CD4-positive, alpha-beta T cell treated with Interleukin-17A for 4 hours (primary cell): ENCODE data around the gene SMARCAD1.
"Not testable (repeated sequence)": the region's sequence is repeated elsewhere in the genome, so short reads cannot be mapped to it uniquely, and the experiment has no call there.

Experiments
- DNase-seq: peaks from one replicate; pipeline ENCODE4 v3.0.0-alpha.2; 2020; ENCODE audit warnings: mixed read lengths

The SMARCAD1 gene

DNA sequence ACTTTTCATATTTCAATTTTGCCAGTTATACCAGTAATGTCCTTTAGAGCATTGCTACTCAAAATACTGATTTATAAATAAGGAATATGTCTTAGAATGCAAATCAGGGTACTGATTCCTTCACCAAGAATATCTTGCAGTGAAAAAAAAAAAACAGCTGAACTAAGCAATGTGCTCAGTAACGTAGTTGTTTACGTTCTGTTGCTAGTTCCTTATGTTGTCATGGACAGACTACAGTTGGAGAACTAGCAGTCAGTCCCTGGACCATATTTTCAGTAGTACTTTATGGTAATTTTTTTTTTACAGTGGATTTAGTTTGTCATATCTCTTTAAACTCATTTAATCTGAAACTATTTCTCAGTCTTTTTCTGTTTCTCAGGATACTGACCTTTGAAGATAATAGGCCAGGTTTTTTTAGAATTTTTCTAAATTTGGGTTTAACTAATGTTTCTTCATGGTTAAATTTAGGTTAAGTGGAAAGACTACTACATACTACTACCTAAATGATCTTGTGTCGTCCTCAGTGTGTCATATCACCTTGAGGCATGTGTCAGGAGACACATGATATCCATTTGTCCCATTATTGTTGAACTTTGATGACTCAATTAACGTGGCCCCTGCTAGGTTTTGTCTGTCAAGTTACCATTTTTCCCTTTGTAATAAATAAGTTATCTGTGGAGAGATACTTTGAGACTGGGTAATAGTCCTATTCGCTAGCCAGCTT is 21.0 kb downstream of the SMARCAD1 start:
- DNase-seq: no peak

DNA sequence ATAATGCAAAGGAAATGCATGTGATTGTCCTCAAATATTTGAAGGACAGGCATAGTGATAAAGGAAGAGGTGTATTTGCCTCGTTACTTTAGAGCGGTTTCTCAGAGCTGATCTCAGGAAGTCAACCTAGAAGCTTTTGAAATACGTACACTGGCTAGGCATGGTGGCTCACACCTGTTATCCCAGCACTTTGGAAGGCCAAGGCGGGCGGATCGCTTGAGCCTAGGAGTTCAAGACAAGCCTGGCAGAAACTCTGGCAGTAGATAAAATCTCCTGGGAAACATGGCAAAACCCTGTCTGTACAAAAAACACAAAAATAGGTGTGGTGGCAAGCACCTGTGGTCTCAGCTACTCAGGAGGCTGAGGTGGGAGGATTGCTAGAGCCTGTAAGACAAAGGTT is 24.9 kb downstream of the SMARCAD1 start:
- no peak for DNase-seq

DNA sequence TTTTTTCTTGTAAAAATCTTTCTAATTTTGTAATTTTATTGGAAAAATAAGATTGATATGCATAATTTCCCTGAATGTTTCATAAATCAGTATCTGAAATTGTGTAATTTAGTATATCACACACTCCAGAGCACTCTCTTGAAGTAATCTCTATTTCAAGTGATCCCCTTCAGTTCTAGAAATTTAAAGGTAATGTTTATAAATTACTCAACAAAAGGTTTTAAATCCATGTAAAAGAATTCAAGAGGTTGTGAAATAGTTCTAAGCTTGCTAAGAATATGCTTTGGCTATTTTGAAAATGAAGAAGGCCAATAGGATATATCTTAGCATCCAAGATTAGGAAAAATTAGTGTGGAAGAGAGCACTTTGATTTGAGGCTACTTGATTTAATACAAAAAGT is 28.2 kb downstream of the SMARCAD1 start:
- no peak for DNase-seq

DNA sequence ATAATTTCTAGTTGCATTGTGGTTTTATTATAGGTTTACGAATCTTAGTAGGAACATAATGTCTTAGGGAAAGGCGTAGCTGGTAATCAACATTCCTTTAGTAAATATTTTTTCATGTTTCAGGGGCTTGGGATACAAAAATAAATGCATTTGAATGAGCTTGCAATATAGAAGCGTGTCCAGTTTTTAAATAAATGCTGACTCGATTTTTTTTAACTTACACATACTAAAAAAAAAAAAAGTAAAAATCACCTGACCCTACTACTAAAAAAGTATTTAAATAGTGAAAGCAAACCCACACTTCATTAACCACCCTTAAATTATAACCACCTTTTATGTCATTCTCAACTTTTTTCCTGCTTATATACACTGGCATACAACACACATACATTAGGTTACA is 29.6 kb downstream of the SMARCAD1 start:
- DNase-seq: no peak

DNA sequence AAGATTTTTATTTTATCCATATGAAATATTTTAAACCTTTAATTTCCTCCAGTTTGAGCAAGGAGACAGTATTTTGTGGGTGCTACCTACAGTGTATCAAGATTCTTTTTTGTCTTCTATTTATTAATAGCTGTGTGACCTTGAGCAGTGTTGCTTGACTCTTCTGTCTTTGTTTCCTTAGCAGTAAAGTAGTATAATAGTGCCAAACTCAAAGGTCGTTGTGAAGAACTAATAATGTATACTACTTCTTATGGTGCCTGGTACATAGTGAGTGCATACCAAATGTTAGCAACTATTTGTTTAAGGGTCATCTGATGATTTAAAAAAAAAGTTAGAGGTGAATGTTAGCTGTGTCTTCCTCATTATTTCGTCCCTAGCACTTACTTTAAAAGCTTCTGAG is 30.5 kb downstream of the SMARCAD1 start:
- no peak for DNase-seq

DNA sequence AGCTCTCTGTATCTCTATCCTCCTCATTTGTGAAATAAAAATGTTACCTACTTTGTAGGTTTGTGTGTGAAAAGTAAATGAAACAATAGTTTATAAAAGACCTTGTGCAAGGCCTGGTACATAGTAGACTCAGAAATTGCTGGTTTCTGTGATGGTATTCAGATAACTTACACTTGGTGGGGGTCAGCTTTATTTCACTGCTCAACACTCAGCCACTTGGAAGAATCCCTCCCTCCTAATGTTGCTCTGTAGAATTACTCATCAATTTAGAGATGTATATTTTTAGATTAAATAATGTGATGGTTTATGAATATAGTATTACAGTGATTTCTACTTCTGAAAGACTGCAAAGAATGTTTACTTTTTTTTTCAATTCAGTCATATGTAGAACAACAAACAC is 32.7 kb downstream of the SMARCAD1 start:
- DNase-seq: no peak

DNA sequence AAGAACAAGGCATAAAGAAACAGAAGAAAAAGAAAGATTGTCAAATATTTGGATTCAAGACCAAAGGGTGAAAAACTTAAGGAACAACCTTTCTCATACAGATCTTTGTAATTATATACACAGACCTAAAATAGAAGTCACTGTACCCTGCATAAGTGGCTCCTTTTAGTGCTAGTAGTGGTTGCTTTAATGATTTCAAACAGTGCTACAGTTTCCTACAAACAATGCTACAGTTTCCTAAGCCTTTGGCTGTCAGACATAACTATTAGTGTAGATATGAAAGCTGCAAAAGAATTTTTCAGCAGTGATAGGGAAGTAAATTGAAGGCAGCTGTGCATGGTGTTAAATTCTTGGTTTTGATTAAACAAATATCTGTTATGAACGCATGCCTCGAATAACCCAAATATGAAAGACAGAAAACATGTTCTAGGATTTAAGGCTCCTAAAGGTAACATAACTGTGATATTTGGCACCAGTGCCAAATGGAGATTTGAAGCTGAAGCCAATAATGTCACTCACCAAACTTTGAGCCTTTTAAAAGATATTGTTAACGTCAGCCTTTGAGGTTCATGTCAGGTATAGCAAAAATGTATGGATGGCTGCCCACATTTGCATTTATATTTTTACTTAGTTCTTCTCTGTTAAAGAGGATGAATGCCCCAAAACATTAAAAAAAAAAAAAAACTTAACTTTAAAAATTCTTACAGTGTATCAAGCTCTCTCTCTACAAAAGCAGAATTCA is 36.6 kb downstream of the SMARCAD1 start:
- no peak for DNase-seq

DNA sequence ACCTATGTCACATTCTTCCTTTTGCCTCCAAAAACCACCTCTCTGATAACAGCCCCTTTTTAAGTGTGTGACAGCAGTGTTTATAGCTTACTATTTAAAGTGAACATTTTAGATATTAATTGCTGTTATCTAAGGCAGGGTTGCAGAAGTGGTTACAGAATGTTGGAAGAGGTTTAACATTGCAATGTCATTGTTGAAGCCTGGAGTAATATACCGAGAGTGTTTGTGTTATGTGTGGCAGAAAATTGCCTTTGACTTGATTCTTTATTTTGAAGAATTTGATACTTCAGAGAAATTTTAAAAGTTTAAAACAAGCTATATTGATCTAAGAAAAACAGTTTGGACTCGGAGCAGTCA is 37.1 kb downstream of the SMARCAD1 start:
- DNase-seq: no peak

DNA sequence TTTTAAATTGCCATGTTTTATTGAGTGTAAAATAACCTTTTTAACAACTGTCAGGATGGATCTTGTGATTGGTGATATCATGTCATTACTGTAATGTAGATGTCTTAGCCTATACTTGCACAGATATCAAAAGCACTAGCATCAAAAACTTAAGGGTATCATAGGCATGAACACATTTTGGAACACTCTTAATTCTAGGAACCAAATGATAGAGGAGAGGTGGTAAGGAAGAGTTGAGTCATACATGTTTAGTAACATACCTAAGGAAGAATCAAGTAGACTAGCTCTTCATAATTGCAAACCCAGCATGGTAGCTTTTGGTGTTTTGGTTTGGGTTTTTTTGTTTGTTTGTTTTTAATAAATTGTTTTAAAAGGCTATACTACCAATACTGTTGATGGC is 43.4 kb downstream of the SMARCAD1 start:
- no peak for DNase-seq

DNA sequence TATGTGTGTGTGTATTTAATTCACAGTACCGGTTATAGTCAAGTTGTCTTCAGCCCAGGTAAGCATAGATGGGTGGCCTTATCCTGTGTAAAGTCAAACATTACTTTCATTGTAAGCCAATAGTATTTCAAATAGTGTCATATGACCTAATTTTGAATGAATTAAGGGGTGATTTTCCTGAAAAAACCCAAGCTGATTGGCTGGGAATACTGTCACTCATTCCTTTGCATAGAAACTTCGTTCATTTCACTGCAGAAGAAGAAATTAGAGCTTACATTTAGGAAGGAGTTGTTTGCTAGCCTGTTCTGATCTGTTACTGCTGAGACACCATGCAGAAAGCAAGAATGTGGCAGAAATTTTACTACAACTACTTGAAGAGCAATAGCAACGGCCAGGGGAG is 45.4 kb downstream of the SMARCAD1 start:
- DNase-seq: no peak

DNA sequence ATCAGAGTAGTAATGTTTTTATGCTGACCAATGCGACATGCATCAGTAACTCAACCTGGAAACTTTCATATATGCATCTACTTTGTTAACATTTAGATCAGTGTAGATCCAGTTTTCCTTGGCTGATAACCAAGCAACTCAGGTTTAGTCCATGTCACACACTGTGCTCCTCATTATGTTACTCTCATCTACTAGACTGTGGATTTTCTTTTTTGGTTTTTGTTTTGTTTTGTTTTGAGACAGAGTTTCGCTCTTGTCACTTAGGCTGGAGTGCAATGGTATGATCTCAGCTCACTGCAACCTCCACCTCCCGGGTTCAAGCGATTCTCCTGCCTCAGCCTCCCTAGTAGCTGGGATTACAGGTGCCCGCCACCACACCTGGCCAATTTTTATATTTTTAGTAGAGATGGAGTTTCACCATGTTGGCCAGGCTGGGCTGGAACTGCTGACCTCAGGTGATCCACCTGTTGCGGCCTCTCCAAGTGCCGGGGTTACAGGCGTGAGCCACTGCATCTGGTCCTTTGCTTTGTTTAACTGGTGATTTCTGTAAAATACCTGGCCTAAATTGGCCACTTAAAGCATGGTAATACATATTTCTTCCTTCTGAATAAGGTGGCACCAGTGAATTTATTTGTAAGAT is 48.6 kb downstream of the SMARCAD1 start:
- DNase-seq: no peak

DNA sequence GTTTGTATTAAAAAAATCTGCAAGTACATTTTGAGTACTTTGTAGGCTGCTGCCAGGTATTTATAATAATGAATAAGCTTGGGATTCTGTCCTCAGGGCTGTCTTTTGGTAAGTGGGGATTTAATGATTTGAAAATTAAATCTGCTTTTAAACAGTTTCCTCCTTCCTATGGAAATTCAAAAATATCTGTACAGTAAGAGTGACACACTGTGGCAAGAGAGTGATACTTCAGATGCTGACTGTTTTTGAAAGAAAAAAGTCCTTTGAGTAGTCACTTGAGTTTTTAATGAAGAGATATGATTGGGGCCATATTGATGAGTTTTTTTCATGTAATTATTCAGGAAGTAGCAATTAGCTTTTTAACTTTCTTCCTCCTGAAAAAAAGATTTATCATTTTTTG is 49.2 kb downstream of the SMARCAD1 start:
- no peak for DNase-seq

DNA sequence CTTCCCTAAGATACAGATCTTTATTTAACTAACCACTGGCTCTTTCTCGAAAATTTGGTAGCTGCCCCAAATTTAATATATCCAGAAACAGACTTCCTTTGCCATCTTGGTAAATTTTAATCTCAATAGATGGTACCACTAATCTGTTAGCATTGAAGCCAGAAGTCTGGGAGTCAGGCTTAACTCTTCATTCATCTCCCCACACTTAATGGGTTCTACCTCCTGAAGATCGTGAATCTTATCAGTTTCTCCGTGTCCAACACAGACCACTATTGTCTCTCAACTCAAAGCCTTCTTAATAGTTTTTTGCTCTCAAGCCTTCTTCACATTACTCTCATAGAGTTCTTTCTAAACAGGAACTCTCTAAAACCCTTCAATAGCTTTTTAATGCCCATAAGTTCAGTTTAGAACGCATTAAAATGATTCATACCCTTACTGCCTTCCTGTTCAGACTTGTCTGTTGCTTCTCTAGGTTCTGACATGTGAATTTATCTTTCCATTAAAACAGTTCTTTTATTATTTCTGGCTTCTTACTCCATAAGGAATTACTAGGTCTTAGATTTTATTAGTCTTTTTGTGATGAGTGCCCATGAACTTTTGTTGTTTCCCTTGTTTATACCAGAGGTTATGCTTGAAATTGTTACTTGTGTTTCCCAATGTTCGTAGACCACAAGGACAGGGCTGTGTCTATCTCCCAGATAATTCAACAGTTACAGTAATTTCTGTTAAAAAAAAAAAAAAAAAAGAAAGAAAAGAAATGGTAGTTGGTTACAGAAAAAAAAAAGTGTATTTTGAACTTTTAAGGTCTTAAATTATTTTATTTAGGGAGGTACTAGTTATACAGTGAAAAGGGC is 54.7 kb downstream of the SMARCAD1 start:
- DNase-seq: no peak

DNA sequence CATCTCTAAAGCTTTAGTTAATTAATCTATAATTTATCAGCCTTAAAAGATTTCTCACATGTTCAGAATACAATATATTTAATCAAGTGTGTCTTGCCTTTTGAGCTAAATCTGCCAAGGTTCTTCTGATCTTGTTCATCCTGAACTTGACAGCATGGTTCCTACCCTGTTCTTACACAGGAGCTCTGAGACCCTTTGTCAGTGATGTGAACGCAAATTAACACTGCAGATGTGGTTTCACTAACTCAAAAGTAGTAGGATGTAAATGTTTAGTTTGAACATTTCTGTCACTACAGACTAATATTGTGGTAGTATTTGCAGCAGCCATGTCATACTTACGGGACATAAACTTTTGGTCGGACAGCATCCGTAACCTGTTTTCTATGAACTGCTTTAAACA is 59.4 kb downstream of the SMARCAD1 start:
- no peak for DNase-seq

DNA sequence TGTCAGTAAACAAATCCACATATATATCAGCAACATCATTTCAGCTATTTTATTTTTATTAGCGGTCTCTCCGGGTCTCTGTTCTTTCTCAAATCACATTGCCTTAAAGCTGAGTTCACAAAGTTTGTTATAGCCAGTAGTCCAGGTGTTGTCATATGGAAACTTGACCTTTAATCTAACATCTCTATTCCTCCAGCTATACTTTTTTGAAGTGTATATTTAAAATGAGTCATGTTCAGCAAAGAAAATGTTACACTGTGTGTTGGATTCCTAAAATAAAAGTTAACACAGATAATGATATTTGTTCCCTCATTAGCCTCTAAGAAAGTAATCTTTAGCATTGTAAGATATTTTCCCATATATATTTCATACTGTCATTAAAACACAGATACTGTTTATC is 63.6 kb downstream of the SMARCAD1 start:
- no peak for DNase-seq

DNA sequence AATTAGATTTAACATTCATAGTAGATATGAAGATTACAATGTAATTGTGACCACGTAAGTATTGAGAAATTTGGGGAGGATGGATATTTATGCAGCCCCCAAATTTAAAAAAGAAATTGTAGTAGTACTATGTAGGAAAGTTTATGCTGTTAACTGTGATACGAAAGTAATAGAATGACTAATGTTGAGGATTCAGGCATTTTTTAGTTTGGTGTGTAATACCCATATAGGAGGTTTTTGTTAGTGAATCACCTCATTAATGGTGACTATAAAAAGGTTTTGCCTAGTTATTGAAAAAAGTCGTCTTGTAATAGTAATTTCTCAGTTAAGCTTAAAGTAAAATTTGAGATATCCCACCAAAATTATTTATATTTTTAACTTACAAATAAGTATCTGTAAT is 67.2 kb downstream of the SMARCAD1 start:
- no peak for DNase-seq

DNA sequence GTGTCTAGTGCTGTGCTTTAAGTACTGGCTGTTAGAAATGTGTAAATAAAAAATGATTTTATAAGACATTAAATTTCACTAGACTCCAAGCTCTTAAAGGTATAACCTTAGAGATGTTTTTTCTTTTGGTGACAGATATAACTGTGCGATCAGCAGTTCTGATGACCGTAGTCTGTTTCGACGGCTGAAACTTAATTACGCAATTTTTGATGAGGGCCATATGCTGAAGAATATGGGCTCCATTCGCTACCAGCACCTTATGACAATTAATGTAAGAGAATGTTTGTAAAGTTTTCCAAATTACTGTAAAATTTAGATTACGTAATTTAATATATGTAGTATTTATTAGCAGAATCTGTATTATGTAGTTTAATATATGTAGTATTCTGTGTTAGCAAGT is 68.5 kb downstream of the SMARCAD1 start:
- DNase-seq: no peak

DNA sequence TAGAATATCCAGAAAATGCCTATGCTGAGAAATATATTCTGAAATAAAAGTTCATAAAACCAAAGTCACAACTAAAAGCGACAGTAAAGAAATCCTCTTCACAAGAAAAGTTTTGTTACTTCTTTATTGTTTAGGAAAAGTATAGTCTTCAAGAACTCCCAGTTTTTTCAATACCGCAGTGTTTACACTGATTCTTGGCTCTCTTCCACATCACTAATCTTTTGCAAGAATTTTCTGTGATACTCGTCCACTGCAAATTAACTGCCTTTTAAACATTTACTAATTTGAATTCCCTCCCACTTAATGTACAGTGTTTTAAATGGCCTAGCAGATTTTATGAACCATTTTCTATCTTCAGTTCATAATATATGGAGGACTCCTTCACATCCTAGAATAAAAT is 69.9 kb downstream of the SMARCAD1 start:
- no peak for DNase-seq

DNA sequence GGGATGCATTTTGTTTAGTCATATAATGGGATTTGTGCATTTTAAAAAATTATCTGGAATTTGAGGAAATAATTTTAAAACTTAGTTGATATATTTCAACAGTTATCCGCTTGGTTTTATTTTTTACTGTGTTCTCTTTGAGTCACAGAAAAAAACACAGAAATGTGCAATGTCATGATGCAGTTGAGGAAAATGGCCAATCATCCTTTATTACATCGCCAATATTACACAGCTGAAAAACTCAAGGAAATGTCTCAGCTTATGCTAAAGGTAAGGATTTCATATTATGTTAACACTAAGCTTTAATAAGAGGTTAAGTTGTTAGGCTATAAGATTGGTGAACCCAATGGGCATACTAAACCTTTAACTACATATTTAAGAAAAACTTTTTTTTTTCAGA is 71.1 kb downstream of the SMARCAD1 start:
- no peak for DNase-seq

DNA sequence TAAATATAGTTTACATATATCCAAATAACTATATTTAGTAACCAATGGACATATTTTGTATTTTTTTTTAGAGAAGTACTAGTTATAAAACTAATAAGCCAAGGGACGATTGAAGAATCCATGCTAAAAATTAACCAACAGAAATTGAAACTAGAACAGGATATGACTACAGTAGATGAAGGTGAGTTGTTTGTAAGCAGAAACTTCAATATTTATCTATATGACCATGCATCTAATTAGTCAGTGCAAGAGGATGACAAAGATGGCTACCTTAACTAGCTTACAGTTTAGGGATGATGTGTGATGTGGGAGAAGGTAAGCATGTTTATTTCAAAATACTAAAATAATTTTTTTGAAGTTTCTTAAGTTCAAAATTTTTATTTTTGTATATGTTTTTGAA is 77.2 kb downstream of the SMARCAD1 start:
- DNase-seq: no peak

DNA sequence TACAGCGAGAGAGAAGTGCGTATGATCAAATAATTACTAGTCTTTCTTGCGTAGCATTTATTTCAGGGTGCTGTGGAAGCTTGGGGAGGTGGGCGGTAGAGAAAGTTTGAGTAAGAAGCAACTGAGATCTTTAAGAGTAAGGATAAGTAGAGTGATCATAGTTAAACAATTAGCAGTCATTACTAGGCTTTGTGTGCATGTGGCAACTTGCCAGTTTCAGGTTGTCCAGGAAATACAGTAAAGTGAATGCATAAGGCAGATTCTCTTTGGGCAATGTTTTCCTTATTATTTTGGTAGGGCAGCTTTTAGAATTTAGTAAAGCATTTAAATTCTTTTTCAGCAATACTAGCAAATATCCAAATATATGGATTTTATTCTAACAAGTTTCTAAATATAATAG is 78.0 kb downstream of the SMARCAD1 start:
- no peak for DNase-seq

DNA sequence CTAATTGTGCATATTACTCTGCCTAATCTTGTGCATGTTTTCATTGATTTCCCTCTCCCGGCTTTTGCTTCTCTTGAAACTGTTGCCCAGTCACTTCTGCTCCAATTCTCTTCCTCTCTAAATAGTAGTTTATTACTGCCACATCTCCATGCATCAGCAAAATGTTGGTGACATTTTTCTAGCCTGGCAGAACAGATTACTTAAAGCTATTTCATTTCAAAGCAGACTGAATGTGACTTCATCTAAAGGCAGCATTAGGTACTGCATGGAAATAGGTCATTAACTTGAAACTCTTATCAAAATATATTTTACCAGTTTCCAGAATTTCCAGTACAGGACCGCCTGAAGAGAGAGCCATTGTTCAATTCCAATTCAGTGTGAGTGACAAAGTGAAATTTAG is 82.6 kb downstream of the SMARCAD1 start:
- no peak for DNase-seq

DNA sequence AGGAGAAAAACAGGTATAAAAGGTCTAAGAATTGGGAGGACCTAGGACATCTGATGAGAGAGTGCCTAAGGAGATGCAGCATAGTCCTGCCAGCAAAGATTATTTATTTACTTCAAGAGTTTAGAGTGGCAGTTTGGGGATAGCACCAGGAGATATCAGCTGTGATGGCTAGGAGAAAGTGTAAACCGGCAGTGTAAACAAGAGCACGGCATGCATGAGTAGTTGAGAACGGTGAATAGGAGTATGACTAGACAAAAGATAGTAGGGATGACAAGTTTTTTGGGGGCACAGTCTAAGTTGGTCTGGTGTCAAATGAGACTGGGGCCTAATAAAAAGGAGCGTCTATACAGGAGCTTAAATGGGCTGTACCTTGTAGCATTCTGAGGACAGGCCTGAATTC is 86.3 kb downstream of the SMARCAD1 start:
- DNase-seq: not testable (repeated sequence)
